Tibial nerve (tissue), 3 donors: ENCODE results near the gene INTS12.

Experiments
- CTCF ChIP-seq, 5 experiments: fragments of 200-600 bp in 3 of 5; fragments of 450-650 bp in 2 of 5; sonication (generic) in 3 of 5; IDR thresholded peaks; one replicate each; pipeline ENCODE4 v1.5.1; 2016 to 2019; ENCODE audit warnings: antibody characterized with exemption in 5 of 5, mild to moderate bottlenecking in 3 of 5, moderate library complexity in 2 of 5
- POLR2A ChIP-seq, 2 donors: fragments of 450-650 bp; IDR thresholded peaks; one replicate each; pipeline ENCODE4 v1.6.1; 2017; ENCODE audit warnings: antibody characterized with exemption in 2 of 2, mild to moderate bottlenecking in 2 of 2, moderate library complexity in 2 of 2

DNA sequence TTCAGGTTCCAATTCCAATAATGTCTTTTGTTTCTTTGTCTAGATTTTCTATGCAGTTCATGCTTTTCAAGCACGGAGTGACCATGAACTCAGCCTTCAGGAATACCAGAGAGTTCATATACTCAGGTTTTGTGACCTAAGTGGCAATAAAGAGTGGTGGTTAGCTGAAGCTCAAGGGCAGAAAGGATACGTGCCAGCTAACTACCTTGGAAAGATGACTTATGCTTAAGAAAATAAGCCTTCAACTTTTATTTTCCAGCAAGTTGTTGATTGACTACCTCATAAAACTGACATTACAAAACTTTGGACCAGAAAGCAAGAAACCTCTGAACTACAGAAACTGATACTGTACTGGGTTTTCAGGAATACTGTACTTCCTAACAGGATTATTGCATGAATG lies 30.8 kb downstream of the INTS12 start:
- TF ChIP-seq POLR2A (IDR thresholded peaks at IDR 0.05), result no peak
- no peak for TF ChIP-seq CTCF (IDR thresholded peaks at IDR 0.05)
